Measurements from ENCODE around the gene R3HDM4. TPM values are rescaled to one million over a fixed set of nuclear protein-coding genes. Genes with fewer than 3 reads are reported as not detected.

Gene R3HDM4
- total RNA-seq, 4 donors from 2014 or later: 24.1 to 37.3 (median 26.8) TPM

- TF ChIP-seq CTCF (IDR thresholded peaks at IDR 0.05; ENCODE audit: low read depth): no peak
Measured at GRCh38 chr19:875265-875879, 37.6 kb downstream of the R3HDM4 start.

- no peak for TF ChIP-seq CTCF (IDR thresholded peaks at IDR 0.05; ENCODE audit: low read depth)
Measured at GRCh38 chr19:873561-874041, 39.4 kb downstream of the R3HDM4 start.

GRCh38 chr19:873084-873483 is 39.9 kb downstream of the R3HDM4 start:
- no peak for TF ChIP-seq CTCF (IDR thresholded peaks at IDR 0.05; ENCODE audit: low read depth)

- no peak for TF ChIP-seq CTCF (IDR thresholded peaks at IDR 0.05; ENCODE audit: low read depth)
Measured at GRCh38 chr19:872266-872951, 40.6 kb downstream of the R3HDM4 start.

GRCh38 chr19:871446-872265 is 41.4 kb downstream of the R3HDM4 start:
- no peak for TF ChIP-seq CTCF (IDR thresholded peaks at IDR 0.05; ENCODE audit: low read depth)

- no peak for TF ChIP-seq CTCF (IDR thresholded peaks at IDR 0.05; ENCODE audit: low read depth)
Measured at GRCh38 chr19:870963-871401, 42.0 kb downstream of the R3HDM4 start.

GRCh38 chr19:870314-870713 is 42.7 kb downstream of the R3HDM4 start:
- TF ChIP-seq CTCF (IDR thresholded peaks at IDR 0.05; ENCODE audit: low read depth): no peak
